Adrenal gland (tissue), 5 donors: Measurements from ENCODE around the gene USP31.

Experiments
- POLR2A ChIP-seq, 2 donors: fragments of 450-650 bp; IDR thresholded peaks; one replicate each; pipeline ENCODE4 v1.6.1; 2017; ENCODE audit warnings: antibody characterized with exemption in 2 of 2, mild to moderate bottlenecking in 2 of 2, moderate library complexity in 1 of 2
- TF ChIP-seq, protein P1 (sequence below), 6 experiments: fragments of 450-650 bp in 4 of 6; fragments of 200-600 bp in 2 of 6; sonication (generic) in 1 of 6; IDR thresholded peaks; 1 replicate in 5 of 6; 2 replicates in 1 of 6; pipeline versions ENCODE4 v1.5.1 to v1.8.0; 2016 to 2021; ENCODE audit warnings: antibody characterized with exemption in 6 of 6, mild to moderate bottlenecking in 2 of 6, moderate library complexity in 1 of 6
- donor health status: DM: no; HTN: no; CAD: no.

DNA sequence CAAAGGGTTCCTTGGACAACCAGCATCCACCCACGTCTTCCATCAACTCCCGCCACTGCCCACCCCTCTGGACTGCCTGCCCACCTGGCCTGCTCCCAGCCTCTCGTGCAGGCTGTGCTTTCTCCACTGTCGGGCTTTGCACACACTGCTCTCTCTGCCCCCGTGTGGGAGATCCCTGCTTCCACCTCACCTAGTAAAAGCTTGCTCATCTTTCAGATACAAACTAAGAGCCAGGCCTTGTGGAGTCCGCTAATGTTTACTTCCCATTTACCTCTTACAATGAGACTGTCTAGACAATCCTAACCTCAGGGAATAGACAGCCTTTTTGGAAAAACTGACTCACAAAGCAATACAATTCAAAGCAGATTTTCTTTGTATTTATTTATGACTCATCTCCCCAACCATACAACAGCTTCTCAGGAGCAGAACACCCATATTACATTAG lies 67.6 kb downstream of the USP31 start:
- TF ChIP-seq POLR2A (IDR thresholded peaks at IDR 0.05): no peak
- TF ChIP-seq, protein P1, sequence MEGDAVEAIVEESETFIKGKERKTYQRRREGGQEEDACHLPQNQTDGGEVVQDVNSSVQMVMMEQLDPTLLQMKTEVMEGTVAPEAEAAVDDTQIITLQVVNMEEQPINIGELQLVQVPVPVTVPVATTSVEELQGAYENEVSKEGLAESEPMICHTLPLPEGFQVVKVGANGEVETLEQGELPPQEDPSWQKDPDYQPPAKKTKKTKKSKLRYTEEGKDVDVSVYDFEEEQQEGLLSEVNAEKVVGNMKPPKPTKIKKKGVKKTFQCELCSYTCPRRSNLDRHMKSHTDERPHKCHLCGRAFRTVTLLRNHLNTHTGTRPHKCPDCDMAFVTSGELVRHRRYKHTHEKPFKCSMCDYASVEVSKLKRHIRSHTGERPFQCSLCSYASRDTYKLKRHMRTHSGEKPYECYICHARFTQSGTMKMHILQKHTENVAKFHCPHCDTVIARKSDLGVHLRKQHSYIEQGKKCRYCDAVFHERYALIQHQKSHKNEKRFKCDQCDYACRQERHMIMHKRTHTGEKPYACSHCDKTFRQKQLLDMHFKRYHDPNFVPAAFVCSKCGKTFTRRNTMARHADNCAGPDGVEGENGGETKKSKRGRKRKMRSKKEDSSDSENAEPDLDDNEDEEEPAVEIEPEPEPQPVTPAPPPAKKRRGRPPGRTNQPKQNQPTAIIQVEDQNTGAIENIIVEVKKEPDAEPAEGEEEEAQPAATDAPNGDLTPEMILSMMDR (IDR thresholded peaks at IDR 0.05): no peak
